Progenitor cell of endocrine pancreas (in vitro differentiated cells): ENCODE data around the gene CEACAM21. TPM values are rescaled to one million over a fixed set of nuclear protein-coding genes. Genes with fewer than 3 reads are reported as not detected.

Source experiments
- DNase-seq: peaks from one replicate; pipeline ENCODE4 v3.0.0; 2021; ENCODE audit warnings: low spot score; ENCODE audit not compliant: unreplicated experiment
- H3K27ac Mint-ChIP-seq: 2 replicates; pipeline ENCODE4 v1.8.0; 2021; ENCODE audit warnings: mild to moderate bottlenecking, moderate library complexity, mixed read lengths
- H3K27me3 Mint-ChIP-seq: 2 replicates; pipeline ENCODE4 v1.8.0; 2021; ENCODE audit warnings: mixed read lengths
- H3K36me3 Mint-ChIP-seq: 2 replicates; pipeline ENCODE4 v1.8.0; 2022; ENCODE audit warnings: mixed read lengths; ENCODE audit not compliant: insufficient read depth
- H3K4me1 Mint-ChIP-seq: 2 replicates; pipeline ENCODE4 v1.8.0; 2021; ENCODE audit warnings: low read depth, mixed read lengths
- H3K4me3 Mint-ChIP-seq: 2 replicates; pipeline ENCODE4 v1.8.0; 2021; ENCODE audit warnings: low read depth, mild to moderate bottlenecking, moderate library complexity, mixed read lengths
- H3K9me3 Mint-ChIP-seq: 2 replicates; pipeline ENCODE4 v1.8.0; 2021; ENCODE audit warnings: low read depth, mixed read lengths
- total RNA-seq: library from RNA; stranded (reverse); gene quantifications from 2 replicates; pipeline ENCODE4 v1.2.1, GENCODE V29; 2021
- TF ChIP-seq, protein P1 (sequence below): fragments of 200-600 bp; sonication (generic); IDR thresholded peaks from one replicate; pipeline ENCODE4 v1.5.0; 2021; ENCODE audit warnings: antibody characterized with exemption, mild to moderate bottlenecking; ENCODE audit not compliant: unreplicated experiment

The CEACAM21 gene
- total RNA-seq, 1 donor from 2014 or later: not detected

DNA sequence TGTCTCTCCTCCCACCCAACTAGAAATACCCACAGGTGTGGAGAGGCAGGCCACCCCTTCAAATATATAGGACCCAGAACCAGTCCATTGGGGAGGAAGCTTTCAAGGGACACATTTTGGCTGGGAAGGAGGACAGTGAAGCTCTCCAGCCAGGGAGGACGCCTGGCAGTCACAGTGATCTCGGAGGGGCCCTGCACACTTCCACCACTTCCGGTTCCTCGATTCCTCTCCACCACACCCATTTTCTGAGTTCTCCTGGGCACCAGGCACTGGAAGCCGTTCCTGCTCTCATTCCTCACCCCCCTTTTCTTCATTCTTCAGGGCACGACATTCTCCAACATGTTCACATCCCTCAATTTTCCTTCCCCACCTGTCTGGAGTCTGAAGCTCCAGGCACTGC is 30.4 kb upstream of the CEACAM21 start:
- H3K36me3 Mint-ChIP-seq: no peaks in the 10 kb centered on the region
- TF ChIP-seq, protein P1, sequence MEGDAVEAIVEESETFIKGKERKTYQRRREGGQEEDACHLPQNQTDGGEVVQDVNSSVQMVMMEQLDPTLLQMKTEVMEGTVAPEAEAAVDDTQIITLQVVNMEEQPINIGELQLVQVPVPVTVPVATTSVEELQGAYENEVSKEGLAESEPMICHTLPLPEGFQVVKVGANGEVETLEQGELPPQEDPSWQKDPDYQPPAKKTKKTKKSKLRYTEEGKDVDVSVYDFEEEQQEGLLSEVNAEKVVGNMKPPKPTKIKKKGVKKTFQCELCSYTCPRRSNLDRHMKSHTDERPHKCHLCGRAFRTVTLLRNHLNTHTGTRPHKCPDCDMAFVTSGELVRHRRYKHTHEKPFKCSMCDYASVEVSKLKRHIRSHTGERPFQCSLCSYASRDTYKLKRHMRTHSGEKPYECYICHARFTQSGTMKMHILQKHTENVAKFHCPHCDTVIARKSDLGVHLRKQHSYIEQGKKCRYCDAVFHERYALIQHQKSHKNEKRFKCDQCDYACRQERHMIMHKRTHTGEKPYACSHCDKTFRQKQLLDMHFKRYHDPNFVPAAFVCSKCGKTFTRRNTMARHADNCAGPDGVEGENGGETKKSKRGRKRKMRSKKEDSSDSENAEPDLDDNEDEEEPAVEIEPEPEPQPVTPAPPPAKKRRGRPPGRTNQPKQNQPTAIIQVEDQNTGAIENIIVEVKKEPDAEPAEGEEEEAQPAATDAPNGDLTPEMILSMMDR: no peak
- H3K4me1 Mint-ChIP-seq: peaks cover 3% of the 10 kb centered on the region
- peaks cover 7% of the 10 kb centered on the region for H3K27me3 Mint-ChIP-seq
- no peak overlapping the region for H3K4me3 Mint-ChIP-seq
- DNase-seq: no peak
- H3K27ac Mint-ChIP-seq: no peak overlapping the region
- H3K9me3 Mint-ChIP-seq: peaks cover 20% of the 10 kb centered on the region

DNA sequence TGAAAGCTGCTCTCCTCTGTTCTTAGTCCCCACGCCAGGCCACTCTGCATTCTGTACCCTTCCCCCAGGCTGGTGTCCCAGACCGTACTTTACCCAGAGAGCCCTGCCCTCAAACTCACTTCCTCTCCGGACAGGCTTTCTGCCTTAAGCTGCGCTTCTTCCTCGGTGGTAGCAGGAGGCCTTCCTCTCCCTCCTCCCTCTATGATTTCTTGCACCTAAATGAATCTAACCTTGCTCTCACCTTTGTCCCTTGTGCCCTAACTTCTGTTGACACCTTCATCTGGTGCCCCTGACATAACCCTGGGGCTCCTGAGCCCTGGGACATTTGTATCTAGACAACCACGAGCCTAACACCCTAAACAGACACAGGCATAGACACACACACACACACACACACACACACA is 29.6 kb upstream of the CEACAM21 start:
- no peak for DNase-seq
- no peaks in the 10 kb centered on the region for H3K36me3 Mint-ChIP-seq
- H3K27ac Mint-ChIP-seq: no peak overlapping the region
- H3K9me3 Mint-ChIP-seq: peaks cover 20% of the 10 kb centered on the region
- TF ChIP-seq, protein P1: no peak
- peaks cover 7% of the 10 kb centered on the region for H3K27me3 Mint-ChIP-seq
- peaks cover 3% of the 10 kb centered on the region for H3K4me1 Mint-ChIP-seq
- H3K4me3 Mint-ChIP-seq: no peak overlapping the region

DNA sequence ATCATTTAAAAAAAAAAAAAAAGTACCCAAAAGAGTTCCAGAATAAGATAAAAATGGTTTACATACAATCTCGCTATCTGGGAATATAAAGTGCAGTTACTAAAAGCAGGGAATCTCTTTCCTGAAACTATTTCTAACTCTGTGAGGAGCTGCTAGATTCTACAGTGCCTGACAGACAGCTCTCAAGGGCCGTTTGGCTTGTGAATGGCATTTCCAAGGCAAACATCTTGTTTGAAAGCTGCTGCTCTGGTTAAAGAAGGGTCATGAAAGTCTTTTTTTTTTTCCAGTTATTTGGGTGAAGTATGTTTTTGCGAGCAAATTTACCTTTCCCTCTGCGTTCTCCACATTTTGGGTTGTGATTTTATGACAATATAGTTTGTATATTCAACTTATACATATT is 29.0 kb upstream of the CEACAM21 start:
- no peak overlapping the region for H3K4me3 Mint-ChIP-seq
- TF ChIP-seq, protein P1: no peak
- H3K27me3 Mint-ChIP-seq: peaks cover 7% of the 10 kb centered on the region
- peaks cover 3% of the 10 kb centered on the region for H3K4me1 Mint-ChIP-seq
- no peak for DNase-seq
- no peak overlapping the region for H3K27ac Mint-ChIP-seq
- H3K9me3 Mint-ChIP-seq: peaks cover 20% of the 10 kb centered on the region
- H3K36me3 Mint-ChIP-seq: no peaks in the 10 kb centered on the region

DNA sequence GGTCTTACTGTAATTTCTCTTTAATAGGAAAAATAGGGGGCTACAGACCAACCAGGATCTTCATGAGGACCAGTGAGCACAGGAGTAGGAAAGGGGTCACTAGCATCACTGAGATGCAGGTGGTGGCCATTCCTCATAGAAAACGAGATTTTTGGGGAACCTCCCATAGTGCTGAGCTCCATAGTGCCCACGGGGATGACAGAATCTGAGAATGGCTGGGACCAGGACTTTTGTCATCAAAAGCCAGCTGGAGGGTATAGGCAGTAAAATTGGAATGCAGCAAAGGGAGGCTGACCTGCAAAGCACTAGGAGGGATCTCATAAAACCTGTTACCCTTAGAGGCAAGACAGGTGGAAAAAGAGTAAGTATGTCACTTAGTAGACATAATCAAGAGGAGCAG is 28.4 kb upstream of the CEACAM21 start:
- H3K4me3 Mint-ChIP-seq: no peak overlapping the region
- peaks cover 3% of the 10 kb centered on the region for H3K4me1 Mint-ChIP-seq
- no peak overlapping the region for H3K27ac Mint-ChIP-seq
- H3K27me3 Mint-ChIP-seq: peaks cover 3% of the 10 kb centered on the region
- TF ChIP-seq, protein P1: no peak
- no peaks in the 10 kb centered on the region for H3K36me3 Mint-ChIP-seq
- no peak for DNase-seq
- H3K9me3 Mint-ChIP-seq: peaks cover 19% of the 10 kb centered on the region

DNA sequence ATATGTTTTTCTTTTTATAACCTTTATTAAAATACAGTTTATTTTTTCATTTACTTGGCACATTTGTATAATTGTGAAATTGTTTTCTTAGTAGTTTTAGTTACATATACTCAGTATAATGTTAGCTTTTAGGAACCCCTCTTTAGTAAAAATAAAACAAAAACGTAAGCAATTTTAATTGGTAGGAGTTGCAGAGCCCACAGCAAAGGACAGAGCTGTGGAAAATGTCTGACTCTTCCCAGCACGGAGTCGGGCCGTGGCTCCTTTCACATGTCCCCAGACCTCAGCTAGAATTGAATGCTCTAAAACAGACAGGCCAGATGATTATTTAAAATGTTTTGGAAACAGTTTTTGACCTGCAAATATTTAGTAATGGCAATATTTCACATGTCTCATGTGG is 27.9 kb upstream of the CEACAM21 start:
- Mint-ChIP-seq H3K4me1 (peaks cover 3% of the 10 kb centered on the region), H3K9me3 (peaks cover 24% of the 10 kb centered on the region), H3K27me3 (peaks cover 3% of the 10 kb centered on the region), H3K4me3 (no peak overlapping the region), H3K27ac (no peak overlapping the region), H3K36me3 (no peaks in the 10 kb centered on the region)
- TF ChIP-seq, protein P1: no peak
- no peak for DNase-seq
